ENCODE data around the gene TEX29. TPM values are rescaled to one million over a fixed set of nuclear protein-coding genes. Genes with fewer than 3 reads are reported as not detected.

The TEX29 gene
- total and polyA plus RNA-seq, 9 of the 15 experiments (the other 6 are each of a cell fraction or from before 2014, with no cell fraction given): 0.11 TPM; not detected in 7

DNA sequence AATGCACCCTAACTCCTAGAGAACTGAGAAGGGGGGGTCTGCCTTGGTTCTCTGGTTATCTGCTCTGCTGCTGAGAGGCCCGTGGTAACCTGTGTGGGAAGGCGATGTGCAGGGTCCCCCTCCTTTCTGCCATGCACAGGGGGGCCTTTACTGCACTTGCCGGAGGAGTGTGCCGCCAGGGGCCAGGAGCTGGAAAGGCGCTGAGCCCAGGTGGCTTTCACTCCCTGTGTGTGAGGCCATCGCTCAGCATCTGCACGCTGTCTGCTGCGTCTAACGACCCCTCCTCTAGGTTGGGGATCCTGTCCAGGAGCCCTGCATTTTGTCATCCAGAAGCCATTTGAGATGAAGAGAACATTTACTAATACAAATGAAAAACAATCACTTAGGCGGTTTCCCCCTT, 37.0 kb upstream of the TEX29 start:
- no peaks in the 10 kb centered on the region for H3K27me3 ChIP-seq (ENCODE audit: control insufficient read depth in 2 of 2, insufficient read depth in 2 of 2, low read length in 2 of 2)
- no peak overlapping the region for H3K4me2 ChIP-seq (ENCODE audit: insufficient read depth, low read length)
- H2AFZ ChIP-seq (ENCODE audit: low read depth, low read length): no peak overlapping the region
- H3K9ac ChIP-seq (ENCODE audit: insufficient read depth in 1 of 2, low read depth in 2 of 2, low read length in 2 of 2): no peak overlapping the region
- peaks cover 50% of the 10 kb centered on the region; the same call in 1 of the 3 replicates for H3K36me3 ChIP-seq (ENCODE audit: control insufficient read depth, insufficient read depth, low read length)
- 92% methylated on average over 4 of the region's 10 CpGs for WGBS (ENCODE audit: insufficient coverage, low coverage, missing lambda C conversion rate)
- no peak overlapping the region for H3K27ac ChIP-seq (ENCODE audit: extremely low read depth, low read depth, low read length)
- POLR2A ChIA-PET: no interaction called here
- no peaks in the 10 kb centered on the region for H3K4me1 ChIP-seq (replicated peaks in 1 of 2; ENCODE audit: control insufficient read depth in 2 of 2, insufficient read depth in 2 of 2, low read length in 2 of 2)
- intact Hi-C loops (cut with micrococcal nuclease) (no loop called here), in situ Hi-C loops (cut with MboI) (no loop called here)
- TF ChIP-seq E2F3 (CRISPR knock-in tag; IDR thresholded peaks at IDR 0.05) (no peak), JUNB (CRISPR knock-in tag; conservative IDR thresholded peaks at IDR 0.05) (no peak), NFIC (IDR thresholded peaks at IDR 0.05) (no peak), ZNF253 (CRISPR knock-in tag; conservative IDR thresholded peaks at IDR 0.05) (no peak), GTF2E2 (tag; IDR thresholded peaks at IDR 0.05) (no peak), SRSF3 (IDR thresholded peaks at IDR 0.05; ENCODE audit: insufficient read depth, low read length) (no peak), BMI1 (IDR thresholded peaks at IDR 0.05; ENCODE audit: low read length) (no peak), ZBTB1 (CRISPR knock-in tag; IDR thresholded peaks at IDR 0.05; ENCODE audit: borderline replicate concordance, low read depth) (no peak), ZFPM2 (CRISPR knock-in tag; IDR thresholded peaks at IDR 0.05) (no peak), ZNF507 (tag; conservative IDR thresholded peaks at IDR 0.05) (no peak), TEAD1 (CRISPR knock-in tag; IDR thresholded peaks at IDR 0.05) (no peak), NCOR1 (IDR thresholded peaks at IDR 0.05) (no peak), HDAC8 (tag; IDR thresholded peaks at IDR 0.05) (no peak), ZSCAN29 (IDR thresholded peaks at IDR 0.05) (no peak)
- TF ChIP-seq, protein P1, sequence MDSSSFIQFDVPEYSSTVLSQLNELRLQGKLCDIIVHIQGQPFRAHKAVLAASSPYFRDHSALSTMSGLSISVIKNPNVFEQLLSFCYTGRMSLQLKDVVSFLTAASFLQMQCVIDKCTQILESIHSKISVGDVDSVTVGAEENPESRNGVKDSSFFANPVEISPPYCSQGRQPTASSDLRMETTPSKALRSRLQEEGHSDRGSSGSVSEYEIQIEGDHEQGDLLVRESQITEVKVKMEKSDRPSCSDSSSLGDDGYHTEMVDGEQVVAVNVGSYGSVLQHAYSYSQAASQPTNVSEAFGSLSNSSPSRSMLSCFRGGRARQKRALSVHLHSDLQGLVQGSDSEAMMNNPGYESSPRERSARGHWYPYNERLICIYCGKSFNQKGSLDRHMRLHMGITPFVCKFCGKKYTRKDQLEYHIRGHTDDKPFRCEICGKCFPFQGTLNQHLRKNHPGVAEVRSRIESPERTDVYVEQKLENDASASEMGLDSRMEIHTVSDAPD (CRISPR knock-in tag; IDR thresholded peaks at IDR 0.05): no peak
- TF ChIP-seq, protein P2, sequence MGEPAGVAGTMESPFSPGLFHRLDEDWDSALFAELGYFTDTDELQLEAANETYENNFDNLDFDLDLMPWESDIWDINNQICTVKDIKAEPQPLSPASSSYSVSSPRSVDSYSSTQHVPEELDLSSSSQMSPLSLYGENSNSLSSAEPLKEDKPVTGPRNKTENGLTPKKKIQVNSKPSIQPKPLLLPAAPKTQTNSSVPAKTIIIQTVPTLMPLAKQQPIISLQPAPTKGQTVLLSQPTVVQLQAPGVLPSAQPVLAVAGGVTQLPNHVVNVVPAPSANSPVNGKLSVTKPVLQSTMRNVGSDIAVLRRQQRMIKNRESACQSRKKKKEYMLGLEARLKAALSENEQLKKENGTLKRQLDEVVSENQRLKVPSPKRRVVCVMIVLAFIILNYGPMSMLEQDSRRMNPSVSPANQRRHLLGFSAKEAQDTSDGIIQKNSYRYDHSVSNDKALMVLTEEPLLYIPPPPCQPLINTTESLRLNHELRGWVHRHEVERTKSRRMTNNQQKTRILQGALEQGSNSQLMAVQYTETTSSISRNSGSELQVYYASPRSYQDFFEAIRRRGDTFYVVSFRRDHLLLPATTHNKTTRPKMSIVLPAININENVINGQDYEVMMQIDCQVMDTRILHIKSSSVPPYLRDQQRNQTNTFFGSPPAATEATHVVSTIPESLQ (CRISPR knock-in tag; IDR thresholded peaks at IDR 0.05): no peak
- TF ChIP-seq, protein P3, sequence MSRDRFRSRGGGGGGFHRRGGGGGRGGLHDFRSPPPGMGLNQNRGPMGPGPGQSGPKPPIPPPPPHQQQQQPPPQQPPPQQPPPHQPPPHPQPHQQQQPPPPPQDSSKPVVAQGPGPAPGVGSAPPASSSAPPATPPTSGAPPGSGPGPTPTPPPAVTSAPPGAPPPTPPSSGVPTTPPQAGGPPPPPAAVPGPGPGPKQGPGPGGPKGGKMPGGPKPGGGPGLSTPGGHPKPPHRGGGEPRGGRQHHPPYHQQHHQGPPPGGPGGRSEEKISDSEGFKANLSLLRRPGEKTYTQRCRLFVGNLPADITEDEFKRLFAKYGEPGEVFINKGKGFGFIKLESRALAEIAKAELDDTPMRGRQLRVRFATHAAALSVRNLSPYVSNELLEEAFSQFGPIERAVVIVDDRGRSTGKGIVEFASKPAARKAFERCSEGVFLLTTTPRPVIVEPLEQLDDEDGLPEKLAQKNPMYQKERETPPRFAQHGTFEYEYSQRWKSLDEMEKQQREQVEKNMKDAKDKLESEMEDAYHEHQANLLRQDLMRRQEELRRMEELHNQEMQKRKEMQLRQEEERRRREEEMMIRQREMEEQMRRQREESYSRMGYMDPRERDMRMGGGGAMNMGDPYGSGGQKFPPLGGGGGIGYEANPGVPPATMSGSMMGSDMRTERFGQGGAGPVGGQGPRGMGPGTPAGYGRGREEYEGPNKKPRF (IDR thresholded peaks at IDR 0.05; ENCODE audit: low read depth, low read length): no peak
- no peaks in the 10 kb centered on the region for H3K9me3 ChIP-seq (replicated peaks; ENCODE audit: control insufficient read depth, insufficient read depth, low read depth, low read length)
- no peaks in the 10 kb centered on the region for H4K20me1 ChIP-seq (replicated peaks; ENCODE audit: control insufficient read depth, insufficient read depth, low read length)
- DNase-seq (ENCODE audit: extremely low read depth in 1 of 4, low spot score in 3 of 4): no peak
- no peak for ATAC-seq
- no peaks in the 10 kb centered on the region for H3K79me2 ChIP-seq (ENCODE audit: control insufficient read depth, insufficient read depth, low read length)
- no TSS peak for BruUV-seq (replicated peaks)
- H3K9me1 ChIP-seq (ENCODE audit: control insufficient read depth, insufficient read depth, low read length): no peaks in the 10 kb centered on the region
- FAIRE-seq: no peak
- no peak overlapping the region for H3K4me3 ChIP-seq
- CTCF ChIA-PET (ENCODE audit: low intra/inter-chr PET ratio): no interaction called here

Data from K562 (cell line).